Lower leg skin (tissue), 4 donors: ENCODE results near the gene PTRHD1. TPM values are rescaled to one million over a fixed set of nuclear protein-coding genes. Genes with fewer than 3 reads are reported as not detected.
"Not testable (repeated sequence)": the region's sequence is repeated elsewhere in the genome, so short reads cannot be mapped to it uniquely, and the experiment has no call there.

Experiments
- DNase-seq, 2 donors: peaks; one replicate each; pipeline ENCODE4 v3.0.0-alpha.2; 2019; ENCODE audit warnings: low spot score in 2 of 2
- H3K4me3 ChIP-seq: fragments of 200-600 bp; sonication (generic); 2 replicates; pipeline ENCODE4 v1.5.1; 2017; ENCODE audit warnings: mild to moderate bottlenecking, low read depth; ENCODE audit not compliant: poor library complexity, severe bottlenecking
- POLR2A ChIP-seq, 2 donors: fragments of 450-650 bp; IDR thresholded peaks; one replicate each; pipeline ENCODE4 v1.6.1; 2016 to 2017; ENCODE audit warnings: antibody characterized with exemption in 2 of 2, mild to moderate bottlenecking in 1 of 2, moderate library complexity in 1 of 2
- WGBS, 2 donors: methylation state at CpG; one replicate each; pipeline ENCODE4 v1.1.5; 2018; 5-methylcytosine and 5-hydroxymethylcytosine counted together
- intact Hi-C: fragments of 100-400 bp; cut with DNase I; formaldehyde crosslinking; loops from one replicate; pipeline ENCODE4 v1.15.0; 2023; ENCODE audit warnings: low total_unique reads
- total RNA-seq, 4 donors: library from RNA; depleted of rRNA; stranded (reverse); fragments of >200 nt; gene quantifications; one replicate each; pipeline ENCODE4 v1.1.0, GENCODE V29; 2016
- TF ChIP-seq, protein P1 (sequence below), 3 donors: fragments of 450-650 bp; IDR thresholded peaks; one replicate each; pipeline ENCODE4 v1.5.1; 2016; ENCODE audit warnings: antibody characterized with exemption in 3 of 3, mild to moderate bottlenecking in 3 of 3, moderate library complexity in 2 of 3

The PTRHD1 gene
- total RNA-seq, 4 donors from 2014 or later, result 13.6 to 39.7 (median 30.2) TPM

DNA sequence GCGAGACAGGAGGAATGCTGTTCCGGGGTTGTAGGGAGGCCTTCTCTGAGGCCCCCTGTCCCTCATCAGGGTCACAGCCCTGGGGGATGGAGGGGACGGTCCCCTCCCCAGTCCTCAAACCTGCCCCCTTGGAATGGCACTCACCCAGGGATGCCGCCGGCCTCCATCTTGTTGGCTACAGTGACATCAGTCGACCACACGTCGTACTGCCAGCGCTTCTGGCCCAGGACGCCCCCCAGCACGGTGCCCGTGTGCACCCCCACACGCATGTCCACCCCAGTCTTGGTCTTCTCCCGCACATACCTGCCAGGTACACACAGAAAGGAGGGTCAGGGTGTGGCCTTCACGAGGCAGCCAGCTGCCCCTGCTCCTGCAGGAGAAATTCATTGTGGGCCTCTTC, 46.5 kb upstream of the PTRHD1 start:
- TF ChIP-seq, protein P1, sequence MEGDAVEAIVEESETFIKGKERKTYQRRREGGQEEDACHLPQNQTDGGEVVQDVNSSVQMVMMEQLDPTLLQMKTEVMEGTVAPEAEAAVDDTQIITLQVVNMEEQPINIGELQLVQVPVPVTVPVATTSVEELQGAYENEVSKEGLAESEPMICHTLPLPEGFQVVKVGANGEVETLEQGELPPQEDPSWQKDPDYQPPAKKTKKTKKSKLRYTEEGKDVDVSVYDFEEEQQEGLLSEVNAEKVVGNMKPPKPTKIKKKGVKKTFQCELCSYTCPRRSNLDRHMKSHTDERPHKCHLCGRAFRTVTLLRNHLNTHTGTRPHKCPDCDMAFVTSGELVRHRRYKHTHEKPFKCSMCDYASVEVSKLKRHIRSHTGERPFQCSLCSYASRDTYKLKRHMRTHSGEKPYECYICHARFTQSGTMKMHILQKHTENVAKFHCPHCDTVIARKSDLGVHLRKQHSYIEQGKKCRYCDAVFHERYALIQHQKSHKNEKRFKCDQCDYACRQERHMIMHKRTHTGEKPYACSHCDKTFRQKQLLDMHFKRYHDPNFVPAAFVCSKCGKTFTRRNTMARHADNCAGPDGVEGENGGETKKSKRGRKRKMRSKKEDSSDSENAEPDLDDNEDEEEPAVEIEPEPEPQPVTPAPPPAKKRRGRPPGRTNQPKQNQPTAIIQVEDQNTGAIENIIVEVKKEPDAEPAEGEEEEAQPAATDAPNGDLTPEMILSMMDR (IDR thresholded peaks at IDR 0.05), result no peak
- TF ChIP-seq POLR2A (IDR thresholded peaks at IDR 0.05), result no peak
- no peak overlapping the region for H3K4me3 ChIP-seq
- WGBS, 2 donors, result 95% methylated on average over 13 to 15 of the region's 15 CpGs
- intact Hi-C loops, result no loop called here
- no peak for DNase-seq

DNA sequence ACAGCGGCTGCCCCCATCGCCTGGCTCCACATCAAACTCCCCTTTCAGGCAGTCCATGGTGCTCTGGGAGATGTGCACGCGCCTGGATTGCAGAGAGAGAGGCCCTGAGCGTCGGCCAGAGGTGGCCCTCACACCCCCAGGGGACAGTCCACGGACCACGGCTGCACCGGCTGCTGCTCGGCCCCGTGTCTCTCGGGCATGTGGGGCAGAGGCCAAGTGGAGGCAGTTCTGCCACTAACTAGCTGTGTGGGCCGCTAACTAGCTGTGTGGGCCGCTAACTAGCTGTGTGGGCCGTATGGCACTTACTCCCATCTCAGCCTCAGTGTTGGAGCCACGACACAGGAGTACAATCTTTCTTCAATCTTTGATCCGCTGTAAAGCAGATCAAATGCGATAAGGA, 45.4 kb upstream of the PTRHD1 start:
- TF ChIP-seq, protein P1 (IDR thresholded peaks at IDR 0.05), result no peak
- no peak for TF ChIP-seq POLR2A (IDR thresholded peaks at IDR 0.05)
- no peak overlapping the region for H3K4me3 ChIP-seq
- DNase-seq, result no peak
- WGBS, 2 donors, result 91 to 92% methylated on average over 17 to 18 of the region's 18 CpGs
- intact Hi-C loops, result no loop called here

DNA sequence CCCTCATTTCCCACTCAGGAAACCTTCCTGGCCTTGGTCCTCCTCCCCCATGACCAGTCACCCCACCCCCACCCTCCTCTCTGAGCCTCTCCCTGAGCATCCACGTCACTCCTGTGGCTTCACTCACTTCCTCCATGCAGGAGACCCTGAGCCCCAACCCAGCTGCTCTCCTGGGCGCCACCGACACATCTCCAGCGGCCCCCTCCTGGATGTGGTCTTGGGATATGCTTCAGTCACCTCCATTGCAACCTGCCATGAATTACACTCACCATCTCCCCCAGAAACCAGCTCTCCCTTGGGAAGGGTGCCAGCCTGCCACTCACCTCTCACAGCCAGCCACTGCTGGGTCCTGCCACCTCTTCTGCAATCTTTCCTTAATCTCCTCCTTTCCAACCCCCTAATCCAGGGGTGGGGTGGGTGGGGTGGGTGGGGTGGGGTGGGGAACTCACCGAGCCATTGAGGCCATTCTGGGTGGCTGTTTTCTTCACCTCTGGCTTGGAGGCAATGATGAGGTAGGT, 44.9 kb upstream of the PTRHD1 start:
- intact Hi-C loops, result no loop called here
- no peak for DNase-seq
- 96 to 99% methylated on average over 5 of the region's 5 CpGs for WGBS, 2 donors
- H3K4me3 ChIP-seq, result no peak overlapping the region
- TF ChIP-seq, protein P1 (IDR thresholded peaks at IDR 0.05), result no peak
- no peak for TF ChIP-seq POLR2A (IDR thresholded peaks at IDR 0.05)

DNA sequence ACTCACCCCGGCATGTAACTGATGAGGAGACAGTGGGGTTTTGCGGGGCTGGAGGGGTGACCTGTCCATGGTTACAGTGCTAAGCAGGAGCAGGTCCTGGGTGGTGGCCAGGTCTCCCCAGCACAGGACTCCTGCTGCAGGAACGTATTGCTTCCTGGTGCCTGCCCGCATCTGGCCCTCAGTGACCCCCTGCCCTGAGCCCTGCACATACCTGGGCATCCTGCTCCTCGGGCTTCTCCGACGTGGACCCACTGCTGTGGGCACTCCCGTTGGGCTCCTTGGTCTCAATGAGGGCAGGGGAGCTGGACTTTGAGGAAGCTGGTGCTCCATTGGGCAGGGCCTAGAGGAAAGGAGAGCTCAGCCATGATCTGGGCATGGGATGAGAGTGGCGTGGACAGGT, 43.5 kb upstream of the PTRHD1 start:
- DNase-seq, result no peak
- WGBS, 2 donors, result 93 to 94% methylated on average over 9 of the region's 9 CpGs
- TF ChIP-seq, protein P1 (IDR thresholded peaks at IDR 0.05), result no peak
- TF ChIP-seq POLR2A (IDR thresholded peaks at IDR 0.05), result no peak
- intact Hi-C loops, result no loop called here
- no peak overlapping the region for H3K4me3 ChIP-seq

DNA sequence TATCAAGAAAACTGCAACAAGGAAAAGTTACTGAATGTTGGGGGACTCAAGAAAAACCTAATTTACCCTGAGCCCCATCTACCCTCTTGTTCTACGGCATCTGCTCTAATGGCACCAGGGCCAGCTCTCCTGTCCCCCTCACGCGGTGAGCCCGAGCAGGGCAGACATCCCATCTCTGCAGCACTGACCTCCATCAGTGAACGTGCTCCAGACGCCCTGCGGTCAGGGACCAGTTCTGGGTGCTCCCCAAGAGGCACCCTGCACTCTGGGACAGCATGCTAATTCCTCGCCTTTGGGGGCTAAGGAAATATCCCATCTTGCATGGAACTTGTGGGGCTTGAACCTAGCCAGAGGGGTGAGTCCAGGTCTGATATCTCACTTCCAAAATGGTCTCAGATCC, 43.0 kb upstream of the PTRHD1 start:
- intact Hi-C loops, result no loop called here
- DNase-seq, result no peak
- WGBS, 2 donors, result 96% methylated on average over 8 of the region's 8 CpGs
- H3K4me3 ChIP-seq, result no peak overlapping the region
- TF ChIP-seq POLR2A (IDR thresholded peaks at IDR 0.05), result no peak
- TF ChIP-seq, protein P1 (IDR thresholded peaks at IDR 0.05), result no peak

DNA sequence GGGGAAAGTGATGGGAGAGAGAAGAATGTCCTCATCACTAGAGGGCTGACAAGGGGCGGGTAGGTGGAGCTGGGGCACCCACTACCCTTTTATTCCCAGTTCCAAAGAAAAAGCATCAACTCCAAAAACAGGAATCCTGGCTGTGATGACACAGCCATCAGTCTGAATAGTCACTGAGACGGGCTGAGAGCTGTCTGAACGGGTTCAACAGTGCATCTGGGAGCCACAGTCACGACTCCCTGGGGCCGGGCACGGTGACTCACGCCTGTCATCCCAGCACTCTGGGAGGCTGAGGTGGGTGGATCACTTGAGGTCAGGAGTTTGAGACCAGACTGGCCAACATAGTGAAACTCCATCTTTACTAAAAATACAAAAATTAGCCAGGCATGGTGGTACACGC, 42.2 kb upstream of the PTRHD1 start:
- intact Hi-C loops, DNase-seq, H3K4me3 ChIP-seq: not testable (repeated sequence)
- WGBS, 2 donors, result 65 to 68% methylated on average over 8 of the region's 8 CpGs
